Endothelial cell of umbilical vein (primary cell): ENCODE data around the gene THEMIS. TPM values are rescaled to one million over a fixed set of nuclear protein-coding genes. Genes with fewer than 3 reads are reported as not detected.

Experiments
- BruUV-seq: library from RNA; stranded (reverse); fragments of 400-500 nt; replicated peaks from 2 replicates; lab custom pipeline; 2021; lab: Mats Ljungman, UMichigan
- CTCF ChIA-PET: fragments of 300-600, 350-600 bp; sonication (Branson Sonifier 250); formaldehyde crosslinking; loops from one replicate; lab custom pipeline; 2021; ENCODE audit warnings: antibody characterized with exemption, inconsistent platforms; lab: Charles Lee
- POLR2A ChIA-PET: fragments of 300-600, 350-600 bp; sonication (Branson Sonifier 250); formaldehyde crosslinking; loops from one replicate; lab custom pipeline; 2021; ENCODE audit warnings: antibody characterized with exemption, inconsistent platforms; lab: Charles Lee
- DNase-seq: peaks from one replicate; pipeline ENCODE4 v3.0.0-alpha.2; 2011; ENCODE audit warnings: low read depth, low spot score
- FAIRE-seq: peaks from 2 replicates; lab custom pipeline; 2011; peaks lifted over from hg19 to GRCh38; lab: Jason Lieb, UNC
- H2AFZ ChIP-seq: 2 replicates; pipeline ENCODE4 v1.6.0; 2012; ENCODE audit warnings: low read depth, low read length, control low read depth, inconsistent platforms
- H3K27ac ChIP-seq: 2 replicates; pipeline ENCODE4 v1.5.1; 2011; ENCODE audit warnings: low read depth, mild to moderate bottlenecking, control low read depth, low read length, moderate library complexity; ENCODE audit not compliant: insufficient read depth
- H3K27me3 ChIP-seq, 2 experiments: 2 replicates each; pipeline versions ENCODE4 v1.6.0 to v1.6.1; 2011; ENCODE audit warnings: low read length in 2 of 2, mixed read lengths in 1 of 2; ENCODE audit not compliant: control insufficient read depth in 2 of 2, insufficient read depth in 2 of 2
- H3K36me3 ChIP-seq, 2 experiments: 2 replicates in 1 of 2; 3 replicates in 1 of 2; pipeline ENCODE4 v1.5.1; 2011; ENCODE audit warnings: low read length in 2 of 2, mild to moderate bottlenecking in 1 of 2, moderate library complexity in 1 of 2; ENCODE audit not compliant: control insufficient read depth in 2 of 2, insufficient read depth in 2 of 2; ENCODE audit errors: extremely low read depth in 1 of 2
- H3K4me1 ChIP-seq: 3 replicates; pipeline ENCODE4 v1.5.1; 2011; ENCODE audit warnings: mild to moderate bottlenecking, low read length; ENCODE audit not compliant: control insufficient read depth, insufficient read depth; ENCODE audit errors: extremely low read depth
- H3K4me2 ChIP-seq: 2 replicates; pipeline ENCODE4 v1.6.1; 2011; ENCODE audit warnings: low read length, control low read depth, mixed read lengths; ENCODE audit not compliant: insufficient read depth
- H3K4me3 ChIP-seq, 3 experiments: fragments of 200-600 bp in 1 of 3; sonication (generic), shearing (Covaris generic) in 1 of 3; replicated peaks in 1 of 3; 2 replicates each; pipeline ENCODE4 v1.5.1; 2011 to 2016; ENCODE audit warnings: control low read depth in 3 of 3, low read length in 3 of 3, mild to moderate bottlenecking in 2 of 3, inconsistent platforms in 1 of 3, low read depth in 1 of 3, moderate library complexity in 1 of 3; ENCODE audit not compliant: insufficient read depth in 1 of 3
- H3K79me2 ChIP-seq: 2 replicates; pipeline ENCODE4 v1.6.0; 2012; ENCODE audit warnings: low read length, inconsistent platforms; ENCODE audit not compliant: control insufficient read depth, insufficient read depth
- H3K9ac ChIP-seq: replicated peaks from 2 replicates; pipeline ENCODE3; 2011; ENCODE audit warnings: low read length, control low read depth; ENCODE audit not compliant: insufficient read depth; ENCODE audit errors: extremely low read depth
- H3K9me1 ChIP-seq: replicated peaks from 3 replicates; pipeline ENCODE4 v1.6.0; 2011; ENCODE audit warnings: mild to moderate bottlenecking, low read length; ENCODE audit not compliant: control insufficient read depth, insufficient read depth; ENCODE audit errors: extremely low read depth
- H3K9me3 ChIP-seq: replicated peaks from 2 replicates; pipeline ENCODE4 v1.5.1; 2012; ENCODE audit warnings: low read length, inconsistent platforms; ENCODE audit not compliant: control insufficient read depth, insufficient read depth
- H4K20me1 ChIP-seq: replicated peaks from 2 replicates; pipeline ENCODE3; 2011; ENCODE audit warnings: mild to moderate bottlenecking, low read length; ENCODE audit not compliant: control insufficient read depth, insufficient read depth; ENCODE audit errors: extremely low read depth
- EZH2 ChIP-seq: IDR thresholded peaks from 2 replicates; pipeline ENCODE4 v1.6.1; 2012; ENCODE audit warnings: borderline replicate concordance, low read depth, mild to moderate bottlenecking, moderate library complexity, low read length, inconsistent platforms; ENCODE audit not compliant: severe bottlenecking
- FOS ChIP-seq: IDR thresholded peaks from 2 replicates; pipeline ENCODE4 v1.6.1; 2011; ENCODE audit warnings: mild to moderate bottlenecking, low read length, moderate library complexity, borderline replicate concordance; ENCODE audit not compliant: insufficient read depth
- GATA2 ChIP-seq: IDR thresholded peaks from 2 replicates; pipeline ENCODE4 v1.7.0; 2011; ENCODE audit warnings: low read depth, mild to moderate bottlenecking, moderate library complexity, mixed read lengths, low read length; ENCODE audit not compliant: insufficient read length, insufficient read depth
- JUN ChIP-seq: IDR thresholded peaks from 2 replicates; pipeline ENCODE4 v1.6.1; 2011; ENCODE audit warnings: borderline replicate concordance, low read depth; ENCODE audit not compliant: insufficient read length, insufficient read depth
- MYC ChIP-seq: IDR thresholded peaks from one replicate; pipeline ENCODE4 v1.6.1; 2011; ENCODE audit warnings: mild to moderate bottlenecking, low read depth, low read length
- POLR2A ChIP-seq: IDR thresholded peaks from 2 replicates; pipeline ENCODE4 v1.6.1; 2012; ENCODE audit warnings: low read depth, mild to moderate bottlenecking, control low read depth, low read length
- POLR2AphosphoS5 ChIP-seq: IDR thresholded peaks from 2 replicates; pipeline ENCODE4 v1.6.1; 2012; ENCODE audit warnings: low read depth, mild to moderate bottlenecking, control low read depth, low read length, moderate library complexity; ENCODE audit not compliant: insufficient read depth
- dilution Hi-C: fragments of 300-500 bp; cut with MboI; formaldehyde crosslinking; loops from one replicate; pipeline ENCODE4 v1.15.0; 2019; ENCODE audit warnings: low sequenced_read_pairs; ENCODE audit not compliant: extremely low pct_ligation_motif_present
- intact Hi-C: fragments of 100-400 bp; cut with micrococcal nuclease; formaldehyde crosslinking; loops from one replicate; pipeline ENCODE4 v1.10.0; 2022
- polyA plus RNA-seq, 4 experiments: library from polyadenylated mRNA; depleted of rRNA in 3 of 4; stranded (reverse) in 3 of 4; unstranded in 1 of 4; fragments of >200 nt; gene quantifications; 2 replicates each; pipeline versions ENCODE4 v1.2.1 to v1.2.3, GENCODE V29; 2011 to 2012; ENCODE audit warnings: missing spikeins in 1 of 4
- total RNA-seq: library from RNA; stranded (reverse); gene quantifications from 2 replicates; pipeline ENCODE4 v1.2.3, GENCODE V29; 2021
- TF ChIP-seq, protein P1 (sequence below): IDR thresholded peaks from 2 replicates; pipeline ENCODE4 v1.6.1; 2011; ENCODE audit not compliant: insufficient read depth, insufficient read length
- TF ChIP-seq, protein P2 (sequence below), 2 donors: IDR thresholded peaks; 1 replicate in 1 of 2; 2 replicates in 1 of 2; pipeline ENCODE4 v1.5.1; 2011; ENCODE audit warnings: low read length in 2 of 2, mild to moderate bottlenecking in 2 of 2, moderate library complexity in 2 of 2, control low read depth in 1 of 2, inconsistent platforms in 1 of 2, low read depth in 1 of 2; ENCODE audit not compliant: insufficient read depth in 1 of 2; ENCODE audit errors: extremely low read depth in 1 of 2

The THEMIS gene
- total and polyA plus RNA-seq, 2 donors (not counting 3 experiments of a cell fraction or from before 2014, with no cell fraction given) = not detected

DNA sequence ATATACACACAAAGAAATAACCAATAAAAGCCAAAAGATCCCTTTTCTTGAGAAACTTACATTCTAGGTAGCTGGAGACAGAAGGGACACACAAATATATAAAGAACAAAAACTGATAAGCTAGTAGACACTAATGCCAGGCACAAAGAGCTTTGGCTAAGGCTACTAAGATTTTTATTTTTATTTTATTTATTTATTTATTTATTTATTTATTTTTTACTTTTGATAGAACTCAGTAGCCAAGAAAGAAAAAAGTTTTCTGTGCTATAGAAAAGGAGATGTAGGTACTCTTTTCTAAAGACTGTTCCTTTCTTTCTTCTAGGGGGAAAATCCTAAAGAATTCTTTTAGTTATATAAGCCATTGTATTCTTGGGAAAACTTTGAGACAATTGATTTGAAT lies 34.1 kb downstream of the THEMIS start:
- POLR2A ChIA-PET = no interaction called here
- H3K79me2 ChIP-seq = no peaks in the 10 kb centered on the region
- H3K4me2 ChIP-seq = no peak overlapping the region
- no peak overlapping the region for H2AFZ ChIP-seq
- no peak for FAIRE-seq
- no peak for TF ChIP-seq MYC
- no peak for TF ChIP-seq GATA2
- TF ChIP-seq POLR2AphosphoS5 = no peak
- no peak for TF ChIP-seq EZH2
- no peak for TF ChIP-seq JUN
- TF ChIP-seq POLR2A = no peak
- TF ChIP-seq FOS = no peak
- TF ChIP-seq, protein P1, sequence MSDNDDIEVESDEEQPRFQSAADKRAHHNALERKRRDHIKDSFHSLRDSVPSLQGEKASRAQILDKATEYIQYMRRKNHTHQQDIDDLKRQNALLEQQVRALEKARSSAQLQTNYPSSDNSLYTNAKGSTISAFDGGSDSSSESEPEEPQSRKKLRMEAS = no peak
- TF ChIP-seq, protein P2, sequence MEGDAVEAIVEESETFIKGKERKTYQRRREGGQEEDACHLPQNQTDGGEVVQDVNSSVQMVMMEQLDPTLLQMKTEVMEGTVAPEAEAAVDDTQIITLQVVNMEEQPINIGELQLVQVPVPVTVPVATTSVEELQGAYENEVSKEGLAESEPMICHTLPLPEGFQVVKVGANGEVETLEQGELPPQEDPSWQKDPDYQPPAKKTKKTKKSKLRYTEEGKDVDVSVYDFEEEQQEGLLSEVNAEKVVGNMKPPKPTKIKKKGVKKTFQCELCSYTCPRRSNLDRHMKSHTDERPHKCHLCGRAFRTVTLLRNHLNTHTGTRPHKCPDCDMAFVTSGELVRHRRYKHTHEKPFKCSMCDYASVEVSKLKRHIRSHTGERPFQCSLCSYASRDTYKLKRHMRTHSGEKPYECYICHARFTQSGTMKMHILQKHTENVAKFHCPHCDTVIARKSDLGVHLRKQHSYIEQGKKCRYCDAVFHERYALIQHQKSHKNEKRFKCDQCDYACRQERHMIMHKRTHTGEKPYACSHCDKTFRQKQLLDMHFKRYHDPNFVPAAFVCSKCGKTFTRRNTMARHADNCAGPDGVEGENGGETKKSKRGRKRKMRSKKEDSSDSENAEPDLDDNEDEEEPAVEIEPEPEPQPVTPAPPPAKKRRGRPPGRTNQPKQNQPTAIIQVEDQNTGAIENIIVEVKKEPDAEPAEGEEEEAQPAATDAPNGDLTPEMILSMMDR (IDR thresholded peaks at IDR 0.05; ENCODE audit: extremely low read depth in 1 of 2, insufficient read depth in 1 of 2, low read depth in 1 of 2, low read length in 2 of 2) = no peak
- H3K36me3 ChIP-seq = no peaks in the 10 kb centered on the region
- no peaks in the 10 kb centered on the region for H3K9me3 ChIP-seq
- no peaks in the 10 kb centered on the region for H3K27me3 ChIP-seq
- no peak for DNase-seq
- dilution Hi-C loops = no loop called here
- H3K4me1 ChIP-seq = no peaks in the 10 kb centered on the region
- no peak overlapping the region for H3K27ac ChIP-seq
- BruUV-seq = no TSS peak
- H3K9me1 ChIP-seq = no peaks in the 10 kb centered on the region
- H3K9ac ChIP-seq = no peak overlapping the region
- no peaks in the 10 kb centered on the region for H4K20me1 ChIP-seq
- H3K4me3 ChIP-seq = no peak overlapping the region
- CTCF ChIA-PET = interaction anchor here (3.0 kb wide), 1 partner anchor 12 kb away, joined by 21 read pairs; no protein-coding TSS in a partner anchor
- intact Hi-C loops = no loop called here
